Trophoblast cell (in vitro differentiated cells and primary cell): ENCODE measurements around the gene TMEM87B.

Experiments used
- DNase-seq, 2 donors: peaks; one replicate each; pipeline ENCODE4 v3.0.0-alpha.2; 2016
- H2AFZ ChIP-seq: 2 replicates; pipeline ENCODE4 v1.6.1; 2013; ENCODE audit warnings: low read length, moderate library complexity, mild to moderate bottlenecking; ENCODE audit not compliant: insufficient read depth, poor library complexity
- H2AK5ac ChIP-seq: 2 replicates; pipeline ENCODE4 v1.6.1; 2013; ENCODE audit warnings: mild to moderate bottlenecking, low read length
- H2BK120ac ChIP-seq: 2 replicates; pipeline ENCODE4 v1.6.1; 2013; ENCODE audit warnings: low read length, mild to moderate bottlenecking, moderate library complexity; ENCODE audit not compliant: insufficient read depth, poor library complexity
- H2BK12ac ChIP-seq: 2 replicates; pipeline ENCODE4 v1.6.1; 2013; ENCODE audit warnings: mild to moderate bottlenecking, low read length, moderate library complexity
- H2BK5ac ChIP-seq: 2 replicates; pipeline ENCODE4 v1.6.1; 2013; ENCODE audit warnings: low read length, low read depth, moderate library complexity, mild to moderate bottlenecking; ENCODE audit not compliant: poor library complexity
- H3K14ac ChIP-seq: 2 replicates; pipeline ENCODE4 v1.6.1; 2013; ENCODE audit warnings: mild to moderate bottlenecking, low read length
- H3K18ac ChIP-seq: 2 replicates; pipeline ENCODE4 v1.6.1; 2013; ENCODE audit warnings: mild to moderate bottlenecking, low read length
- H3K23ac ChIP-seq: 2 replicates; pipeline ENCODE4 v1.6.1; 2013; ENCODE audit warnings: low read length
- H3K27ac ChIP-seq: 2 replicates; pipeline ENCODE4 v1.5.1; 2013; ENCODE audit warnings: low read depth, mild to moderate bottlenecking, inconsistent platforms, low read length, moderate library complexity
- H3K27me3 ChIP-seq: 2 replicates; pipeline ENCODE4 v1.6.1; 2013; ENCODE audit warnings: inconsistent platforms, mild to moderate bottlenecking, low read length, moderate library complexity; ENCODE audit not compliant: insufficient read depth
- H3K36me3 ChIP-seq, 2 experiments: 1 replicate in 1 of 2; 2 replicates in 1 of 2; pipeline ENCODE4 v1.6.1; 2013; ENCODE audit warnings: low read length in 2 of 2, mild to moderate bottlenecking in 2 of 2, moderate library complexity in 1 of 2; ENCODE audit not compliant: insufficient read depth in 2 of 2, control insufficient read depth in 1 of 2
- H3K4ac ChIP-seq: 2 replicates; pipeline ENCODE4 v1.6.1; 2013; ENCODE audit warnings: low read depth, mild to moderate bottlenecking, low read length, moderate library complexity
- H3K4me1 ChIP-seq, 2 experiments: 1 replicate in 1 of 2; 2 replicates in 1 of 2; pipeline ENCODE4 v1.6.1; 2013; ENCODE audit warnings: low read length in 2 of 2, mild to moderate bottlenecking in 2 of 2, moderate library complexity in 1 of 2; ENCODE audit not compliant: insufficient read depth in 2 of 2, control insufficient read depth in 1 of 2
- H3K4me2 ChIP-seq: 2 replicates; pipeline ENCODE4 v1.6.1; 2013; ENCODE audit warnings: inconsistent platforms, mild to moderate bottlenecking, low read length, moderate library complexity
- H3K4me3 ChIP-seq: 2 replicates; pipeline ENCODE4 v1.5.1; 2013; ENCODE audit warnings: mild to moderate bottlenecking, low read depth, low read length, inconsistent platforms
- H3K79me1 ChIP-seq: one replicate; pipeline ENCODE4 v1.6.1; 2013; ENCODE audit warnings: low read length
- H3K79me2 ChIP-seq: 2 replicates; pipeline ENCODE4 v1.6.1; 2013; ENCODE audit warnings: low read length, mild to moderate bottlenecking; ENCODE audit not compliant: control insufficient read depth, insufficient read depth, poor library complexity
- H3K9ac ChIP-seq: 2 replicates; pipeline ENCODE4 v1.6.1; 2013; ENCODE audit warnings: mild to moderate bottlenecking, low read length
- H3K9me3 ChIP-seq: 2 replicates; pipeline ENCODE4 v1.6.1; 2013; ENCODE audit warnings: low read depth, mild to moderate bottlenecking, control low read depth, inconsistent platforms, low read length; ENCODE audit not compliant: insufficient read depth
- H4K12ac ChIP-seq: 2 replicates; pipeline ENCODE4 v1.6.1; 2013; ENCODE audit warnings: low read depth, mild to moderate bottlenecking, low read length, moderate library complexity
- H4K8ac ChIP-seq: 2 replicates; pipeline ENCODE4 v1.6.1; 2013; ENCODE audit warnings: low read depth, mild to moderate bottlenecking, low read length, moderate library complexity
- H4K91ac ChIP-seq: one replicate; pipeline ENCODE4 v1.6.1; 2013; ENCODE audit warnings: low read depth, mild to moderate bottlenecking, low read length, moderate library complexity
- WGBS: extraction: QIAGEN DNeasy Blood & Tissue Kit; methylation state at CpG from one replicate; pipeline ENCODE4 v1.1.7; 2013; ENCODE audit warnings: missing lambda C conversion rate; ENCODE audit not compliant: insufficient read length, insufficient coverage; ENCODE audit errors: extremely low coverage; 5-methylcytosine and 5-hydroxymethylcytosine counted together

Gene TMEM87B

DNA sequence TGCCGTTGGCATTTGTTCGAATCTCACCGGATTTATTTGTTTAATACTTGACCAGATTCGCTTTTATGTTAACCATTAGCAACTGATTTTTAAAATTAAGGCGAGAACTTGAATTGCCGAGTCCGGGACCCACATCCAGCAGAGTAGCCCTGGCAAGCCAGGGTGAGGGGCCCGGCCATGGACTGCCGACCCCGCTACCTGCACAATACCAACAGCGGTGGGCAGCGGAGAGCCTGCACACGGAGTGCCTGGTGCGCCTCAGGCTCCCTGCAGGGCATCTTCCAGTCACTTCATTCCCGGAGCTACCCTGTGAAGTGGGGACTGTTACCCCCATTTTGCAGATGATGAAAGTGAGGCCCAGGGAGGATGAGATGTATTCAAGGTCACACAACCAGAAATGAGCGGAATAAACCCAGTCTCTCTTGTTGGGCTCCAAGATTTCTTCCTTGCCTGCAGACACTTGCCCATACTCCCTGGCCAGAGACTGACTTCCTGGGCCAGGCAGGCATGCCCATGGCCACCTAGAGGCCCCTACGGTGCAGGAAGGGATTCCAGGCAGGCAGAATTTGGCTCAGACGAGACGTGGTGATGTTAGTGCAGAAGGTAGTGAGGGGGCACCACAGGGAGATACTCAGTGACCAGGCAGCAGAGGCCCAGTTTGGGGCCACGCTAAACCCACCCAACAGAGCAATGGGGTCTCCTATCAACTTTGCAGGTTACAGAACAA lies 86.0 kb downstream of the TMEM87B start:
- H2BK120ac ChIP-seq: no peak overlapping the region
- no peak for DNase-seq
- peaks cover 1% of the 10 kb centered on the region for H3K79me1 ChIP-seq
- H3K9ac ChIP-seq: no peak overlapping the region
- H2AK5ac ChIP-seq: no peak overlapping the region
- peaks cover 3 to 8% of the 10 kb centered on the region in 2 experiments for H3K4me1 ChIP-seq
- H3K4me2 ChIP-seq: no peak overlapping the region
- no peak overlapping the region for H3K18ac ChIP-seq
- no peak overlapping the region for H2BK12ac ChIP-seq
- no peak overlapping the region for H3K23ac ChIP-seq
- no peaks in the 10 kb centered on the region for H3K36me3 ChIP-seq
- no CpG with 5 or more reads among the region's 20 CpGs for WGBS
- peaks cover 7% of the 10 kb centered on the region for H3K9me3 ChIP-seq
- H2BK5ac ChIP-seq: no peak overlapping the region
- H3K27me3 ChIP-seq: peaks cover 20% of the 10 kb centered on the region
- H2AFZ ChIP-seq: no peak overlapping the region
- H4K8ac ChIP-seq: no peak overlapping the region
- no peak overlapping the region for H3K27ac ChIP-seq
- H3K4ac ChIP-seq: no peak overlapping the region
- H4K12ac ChIP-seq: no peak overlapping the region
- no peaks in the 10 kb centered on the region for H3K79me2 ChIP-seq
- no peak overlapping the region for H3K14ac ChIP-seq
- no peak overlapping the region for H4K91ac ChIP-seq
- no peak overlapping the region for H3K4me3 ChIP-seq

DNA sequence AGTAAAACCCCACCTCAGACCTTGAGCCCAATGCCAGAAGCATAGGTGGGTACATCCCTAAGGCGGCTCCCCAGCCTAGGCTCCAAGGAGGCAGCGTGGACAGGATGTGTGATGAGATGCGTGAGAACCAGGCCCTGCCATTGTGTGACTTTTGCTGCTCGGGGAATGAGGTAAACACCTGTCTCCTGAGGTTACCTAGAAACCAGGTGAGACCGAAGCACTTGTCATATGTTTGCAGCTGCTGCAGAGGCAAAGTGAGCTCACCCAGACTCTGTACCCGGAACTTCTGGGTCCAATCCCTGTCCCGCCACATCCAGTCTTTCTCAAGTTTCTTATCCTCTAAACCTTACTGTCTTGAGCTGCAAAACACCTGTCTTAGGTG lies 86.5 kb downstream of the TMEM87B start:
- H3K14ac ChIP-seq: no peak overlapping the region
- no peak overlapping the region for H3K9ac ChIP-seq
- no peak overlapping the region for H2BK120ac ChIP-seq
- no peak overlapping the region for H3K23ac ChIP-seq
- H4K91ac ChIP-seq: no peak overlapping the region
- H2BK12ac ChIP-seq: no peak overlapping the region
- H3K18ac ChIP-seq: no peak overlapping the region
- H3K36me3 ChIP-seq: no peaks in the 10 kb centered on the region
- no peak for DNase-seq
- peaks cover 3 to 8% of the 10 kb centered on the region in 2 experiments for H3K4me1 ChIP-seq
- H3K9me3 ChIP-seq: peaks cover 7% of the 10 kb centered on the region
- H3K4me2 ChIP-seq: no peak overlapping the region
- H3K27ac ChIP-seq: no peak overlapping the region
- H2AFZ ChIP-seq: no peak overlapping the region
- no peak overlapping the region for H3K4me3 ChIP-seq
- no peaks in the 10 kb centered on the region for H3K79me2 ChIP-seq
- H3K4ac ChIP-seq: no peak overlapping the region
- H3K79me1 ChIP-seq: peaks cover 1% of the 10 kb centered on the region
- no peak overlapping the region for H4K8ac ChIP-seq
- H2BK5ac ChIP-seq: no peak overlapping the region
- H4K12ac ChIP-seq: no peak overlapping the region
- no CpG with 5 or more reads among the region's 7 CpGs for WGBS
- H2AK5ac ChIP-seq: no peak overlapping the region
- H3K27me3 ChIP-seq: peaks cover 20% of the 10 kb centered on the region

DNA sequence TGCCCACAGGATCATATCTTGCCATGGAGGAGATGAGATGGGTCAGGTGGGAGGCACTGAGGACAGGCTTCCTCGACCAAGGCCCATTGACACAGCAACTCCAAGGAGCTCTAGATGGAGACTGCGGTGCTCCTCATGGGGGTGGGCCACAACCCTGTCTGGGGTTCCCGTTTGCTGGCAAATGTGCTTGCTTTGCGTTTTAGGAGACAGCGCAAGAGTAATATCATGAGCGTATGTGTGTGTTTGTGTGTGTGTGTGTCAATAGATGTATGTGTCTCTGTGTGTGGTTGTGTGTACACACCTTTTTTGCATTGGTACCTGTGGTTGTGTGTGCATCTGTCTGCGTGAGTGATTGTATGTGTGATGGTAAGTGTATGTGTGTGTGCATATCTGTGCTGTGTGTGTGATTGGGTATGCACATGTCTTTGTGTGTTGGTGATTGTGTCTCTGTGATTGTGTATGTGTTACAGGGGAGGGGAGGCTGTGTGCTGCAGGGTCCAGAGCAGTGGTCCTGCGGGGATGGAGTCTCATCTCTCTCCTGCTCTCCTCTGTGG lies 87.5 kb downstream of the TMEM87B start:
- H3K36me3 ChIP-seq: no peaks in the 10 kb centered on the region
- no CpG with 5 or more reads among the region's 8 CpGs for WGBS
- no peak overlapping the region for H2BK5ac ChIP-seq
- peaks cover 14% of the 10 kb centered on the region for H3K27me3 ChIP-seq
- H2AFZ ChIP-seq: no peak overlapping the region
- H3K9ac ChIP-seq: no peak overlapping the region
- H3K23ac ChIP-seq: no peak overlapping the region
- H3K4me2 ChIP-seq: no peak overlapping the region
- H3K4me1 ChIP-seq: peaks cover 3 to 8% of the 10 kb centered on the region in 2 experiments
- H3K79me1 ChIP-seq: peaks cover 1% of the 10 kb centered on the region
- H4K91ac ChIP-seq: no peak overlapping the region
- H2BK120ac ChIP-seq: no peak overlapping the region
- H3K4ac ChIP-seq: no peak overlapping the region
- H3K79me2 ChIP-seq: no peaks in the 10 kb centered on the region
- no peak overlapping the region for H3K4me3 ChIP-seq
- no peak for DNase-seq
- no peak overlapping the region for H4K12ac ChIP-seq
- H2BK12ac ChIP-seq: no peak overlapping the region
- no peak overlapping the region for H3K14ac ChIP-seq
- H4K8ac ChIP-seq: no peak overlapping the region
- H3K18ac ChIP-seq: no peak overlapping the region
- H2AK5ac ChIP-seq: no peak overlapping the region
- peaks cover 7% of the 10 kb centered on the region for H3K9me3 ChIP-seq
- H3K27ac ChIP-seq: no peak overlapping the region

DNA sequence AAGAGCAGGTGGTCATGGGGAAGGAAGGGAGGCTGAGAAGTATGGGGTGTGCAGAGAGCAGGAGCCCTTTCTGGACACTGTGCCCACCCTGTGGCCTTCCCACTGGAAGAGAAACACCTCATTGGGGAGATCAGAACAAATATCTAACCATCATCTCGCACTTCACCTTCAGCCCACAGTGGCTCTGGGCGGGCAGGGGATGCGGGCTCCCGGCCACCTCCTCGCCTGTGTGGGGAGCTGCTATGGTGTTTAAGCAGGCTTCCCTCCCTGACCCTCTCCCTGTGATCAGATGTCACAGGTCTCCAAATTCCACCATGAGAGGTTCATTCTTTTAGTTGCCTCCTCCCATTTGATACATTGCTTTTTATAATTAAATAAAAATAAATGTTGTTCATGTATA lies 88.1 kb downstream of the TMEM87B start:
- no peak overlapping the region for H2BK5ac ChIP-seq
- H4K12ac ChIP-seq: no peak overlapping the region
- whole genome bisulfite sequencing: no CpG with 5 or more reads among the region's 5 CpGs

More for the DNA sequence above, 88.1 kb downstream of the TMEM87B start:
- Histone ChIP-seq H2BK120ac (no peak overlapping the region), H2BK12ac (no peak overlapping the region), H4K8ac (no peak overlapping the region), H3K9me3 (peaks cover 3% of the 10 kb centered on the region), H3K23ac (no peak overlapping the region), H3K4ac (no peak overlapping the region), H3K4me2 (no peak overlapping the region), H3K18ac (no peak overlapping the region), H2AK5ac (no peak overlapping the region), H3K36me3 (no peaks in the 10 kb centered on the region), H3K79me1 (peaks cover 1% of the 10 kb centered on the region), H3K4me1 (peaks cover 0 to 4% of the 10 kb centered on the region in 2 experiments), H3K4me3 (no peak overlapping the region), H3K9ac (no peak overlapping the region), H3K79me2 (no peaks in the 10 kb centered on the region), H4K91ac (no peak overlapping the region), H3K27me3 (peaks cover 10% of the 10 kb centered on the region), H3K27ac (no peak overlapping the region), H2AFZ (no peak overlapping the region), H3K14ac (no peak overlapping the region)
- DNase-seq: no peak
